ACC112 (cell line): ENCODE measurements around the gene ERICH3.

Source experiments
- H2AFZ ChIP-seq: fragments of 200-600 bp; sonication (generic); one replicate; pipeline ENCODE4 v1.6.0; 2017; ENCODE audit warnings: antibody characterized with exemption, low read length; ENCODE audit not compliant: unreplicated experiment
- H3K27ac ChIP-seq: fragments of 200-600 bp; sonication (generic); 2 replicates; pipeline ENCODE4 v1.5.1; 2014; ENCODE audit warnings: low read depth, mild to moderate bottlenecking, antibody characterized with exemption, low read length, moderate library complexity
- H3K27me3 ChIP-seq: fragments of 200-600 bp; sonication (generic); 2 replicates; pipeline ENCODE4 v1.6.1; 2014; ENCODE audit warnings: mild to moderate bottlenecking, antibody characterized with exemption, low read length, moderate library complexity, mixed read lengths; ENCODE audit not compliant: insufficient read depth
- H3K36me3 ChIP-seq: fragments of 200-600 bp; sonication (generic); 2 replicates; pipeline ENCODE4 v1.6.1; 2016; ENCODE audit warnings: mild to moderate bottlenecking, antibody characterized with exemption, low read length, moderate library complexity, mixed read lengths; ENCODE audit not compliant: insufficient read depth
- H3K4me1 ChIP-seq: fragments of 200-600 bp; sonication (generic); one replicate; pipeline ENCODE4 v1.6.1; 2016; ENCODE audit warnings: low read length, mixed read lengths; ENCODE audit not compliant: insufficient read depth, unreplicated experiment, control insufficient read depth
- H3K4me3 ChIP-seq: fragments of 200-600 bp; sonication (generic); 2 replicates; pipeline ENCODE4 v1.5.1; 2014; ENCODE audit warnings: mild to moderate bottlenecking, low read depth, low read length
- H3K79me2 ChIP-seq: fragments of 200-600 bp; sonication (generic); one replicate; pipeline ENCODE4 v1.6.0; 2016; ENCODE audit warnings: low read length; ENCODE audit not compliant: control insufficient read depth, unreplicated experiment, insufficient read depth

ERICH3 gene

DNA sequence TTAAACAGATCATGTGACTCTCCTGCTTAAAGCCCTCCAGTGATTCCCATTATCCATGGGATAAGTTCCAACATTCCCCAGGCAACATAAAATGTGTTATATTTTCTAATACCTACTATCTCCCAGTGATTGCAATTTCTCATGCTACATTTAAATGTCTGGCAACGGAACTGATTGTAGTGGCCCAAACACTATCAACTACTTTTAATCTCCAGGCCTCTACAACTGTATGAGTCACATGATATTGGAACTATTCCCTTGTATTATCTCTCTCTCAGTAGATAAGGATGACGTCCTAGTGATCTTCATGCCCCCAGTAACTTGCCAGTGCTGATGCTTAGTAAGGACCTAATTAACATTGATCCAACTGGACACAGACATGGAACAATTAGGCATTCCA, 49.9 kb downstream of the ERICH3 start:
- H3K27me3 ChIP-seq: peaks cover 12% of the 10 kb centered on the region; the same call in 1 of the 2 replicates
- no peak overlapping the region for H3K27ac ChIP-seq
- H3K36me3 ChIP-seq: no peaks in the 10 kb centered on the region
- H3K4me1 ChIP-seq: no peaks in the 10 kb centered on the region
- H3K79me2 ChIP-seq: no peaks in the 10 kb centered on the region
- no peak overlapping the region for H3K4me3 ChIP-seq
- H2AFZ ChIP-seq: no peak overlapping the region

DNA sequence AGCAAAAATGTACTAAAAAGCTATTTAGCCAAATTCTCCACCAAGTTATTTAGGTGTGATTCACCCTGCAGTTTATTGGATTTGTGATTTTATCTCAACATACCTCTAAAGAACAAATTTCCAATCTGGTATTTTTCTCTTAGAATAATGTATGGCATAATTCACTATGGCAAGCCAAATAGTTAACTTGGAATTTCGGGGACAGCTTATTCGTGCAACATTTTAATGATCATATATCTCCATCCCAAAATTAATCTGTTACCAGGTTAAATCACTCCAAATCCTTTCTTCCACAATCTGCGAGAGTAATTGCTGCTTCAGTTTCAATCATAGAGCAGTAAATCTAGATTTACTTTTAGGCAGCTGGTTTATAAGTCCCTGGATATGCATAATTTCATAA, 53.4 kb downstream of the ERICH3 start:
- Histone ChIP-seq H3K79me2 (no peaks in the 10 kb centered on the region), H3K4me1 (no peaks in the 10 kb centered on the region), H3K4me3 (no peak overlapping the region), H3K27ac (no peak overlapping the region), H2AFZ (no peak overlapping the region), H3K36me3 (no peaks in the 10 kb centered on the region), H3K27me3 (peaks cover 5% of the 10 kb centered on the region; the same call in 1 of the 2 replicates)

DNA sequence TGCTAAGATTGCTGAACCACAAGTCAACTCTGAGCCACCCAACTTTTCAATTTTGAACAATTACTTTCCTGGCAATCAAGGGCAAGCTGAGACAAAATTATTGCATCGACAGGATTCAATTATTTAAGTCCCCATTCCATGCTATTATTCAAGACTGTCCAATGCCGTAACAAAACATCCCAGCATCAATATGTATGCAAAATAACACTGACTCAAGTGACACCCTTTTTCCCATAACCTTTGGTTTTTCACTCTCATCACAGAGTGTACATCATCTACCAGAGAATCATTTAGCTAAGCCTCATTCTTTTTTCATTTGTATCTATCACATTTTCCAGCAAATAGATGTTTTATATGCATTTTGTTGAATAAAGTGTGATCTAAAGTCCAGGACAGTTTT, 54.6 kb downstream of the ERICH3 start:
- H3K27ac ChIP-seq: no peak overlapping the region
- no peaks in the 10 kb centered on the region for H3K4me1 ChIP-seq
- no peaks in the 10 kb centered on the region for H3K79me2 ChIP-seq
- peaks cover 5% of the 10 kb centered on the region; the same call in 1 of the 2 replicates for H3K27me3 ChIP-seq
- no peaks in the 10 kb centered on the region for H3K36me3 ChIP-seq
- H2AFZ ChIP-seq: no peak overlapping the region
- H3K4me3 ChIP-seq: no peak overlapping the region

DNA sequence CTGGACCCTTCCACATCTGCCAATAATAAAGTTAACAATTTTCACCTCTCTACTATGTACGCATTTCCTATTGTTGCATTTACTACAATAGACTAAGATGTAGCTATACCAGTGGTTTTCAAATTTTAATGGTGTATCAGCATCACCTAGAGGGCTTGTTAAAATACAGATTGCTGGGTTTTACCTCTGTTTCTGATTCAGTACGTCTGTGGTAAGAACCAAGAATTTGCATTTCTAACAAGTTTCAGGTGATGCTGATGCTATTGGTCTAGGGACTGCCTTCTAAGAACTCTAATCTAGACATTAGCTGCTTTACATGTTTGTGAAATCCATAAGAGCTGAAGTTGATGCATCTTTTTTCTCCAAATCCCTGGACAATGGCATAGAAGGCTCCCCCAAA, 59.7 kb downstream of the ERICH3 start:
- no peaks in the 10 kb centered on the region for H3K4me1 ChIP-seq
- H3K27me3 ChIP-seq: no peaks in the 10 kb centered on the region

DNA sequence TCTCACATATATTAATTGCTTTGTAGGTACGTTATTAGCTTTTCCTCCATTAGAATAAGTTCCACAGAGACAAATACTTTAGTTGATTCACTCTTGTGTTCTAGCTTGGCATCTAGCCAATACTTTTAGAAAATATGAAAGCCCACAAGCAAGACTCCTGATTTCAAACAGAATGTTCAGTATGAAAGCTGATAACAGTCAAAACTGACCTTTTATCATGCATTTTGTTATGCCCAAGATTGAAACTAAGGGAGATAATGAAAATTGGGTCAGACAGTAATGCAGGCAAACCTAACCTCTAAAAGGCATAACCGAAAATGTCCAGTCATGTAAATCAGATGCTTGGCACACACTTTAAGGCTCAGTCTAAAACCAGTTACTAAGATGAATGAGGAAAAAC, 61.7 kb downstream of the ERICH3 start:
- Histone ChIP-seq H3K36me3 (no peaks in the 10 kb centered on the region), H3K27ac (no peak overlapping the region), H2AFZ (no peak overlapping the region), H3K79me2 (no peaks in the 10 kb centered on the region), H3K27me3 (no peaks in the 10 kb centered on the region), H3K4me3 (no peak overlapping the region), H3K4me1 (no peaks in the 10 kb centered on the region)

More for the DNA sequence above, 59.7 kb downstream of the ERICH3 start:
- Histone ChIP-seq H3K27ac (no peak overlapping the region), H3K36me3 (no peaks in the 10 kb centered on the region), H3K4me3 (no peak overlapping the region), H3K79me2 (no peaks in the 10 kb centered on the region), H2AFZ (no peak overlapping the region)

DNA sequence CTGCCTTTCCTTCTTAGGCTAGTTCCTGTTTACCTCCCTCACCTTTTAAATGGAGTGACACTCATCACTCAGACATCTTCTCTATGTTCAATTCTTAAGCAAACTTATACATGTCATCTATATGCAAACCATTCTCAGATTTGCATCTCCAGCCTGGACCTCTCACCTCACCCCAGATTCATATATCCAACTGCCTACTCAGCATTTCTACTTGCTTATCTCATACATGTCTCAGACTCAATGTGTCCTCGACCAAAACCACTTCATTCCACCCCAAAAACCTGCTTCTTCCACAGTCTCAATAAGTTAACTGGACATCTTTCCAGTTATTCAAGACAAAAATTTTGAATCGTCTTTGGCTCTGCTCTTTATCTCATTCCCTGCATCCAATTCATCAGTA, 62.6 kb downstream of the ERICH3 start:
- no peaks in the 10 kb centered on the region for H3K36me3 ChIP-seq
- no peak overlapping the region for H3K27ac ChIP-seq
- no peaks in the 10 kb centered on the region for H3K4me1 ChIP-seq
- H3K4me3 ChIP-seq: no peak overlapping the region
- no peak overlapping the region for H2AFZ ChIP-seq
- no peaks in the 10 kb centered on the region for H3K27me3 ChIP-seq
- H3K79me2 ChIP-seq: no peaks in the 10 kb centered on the region

DNA sequence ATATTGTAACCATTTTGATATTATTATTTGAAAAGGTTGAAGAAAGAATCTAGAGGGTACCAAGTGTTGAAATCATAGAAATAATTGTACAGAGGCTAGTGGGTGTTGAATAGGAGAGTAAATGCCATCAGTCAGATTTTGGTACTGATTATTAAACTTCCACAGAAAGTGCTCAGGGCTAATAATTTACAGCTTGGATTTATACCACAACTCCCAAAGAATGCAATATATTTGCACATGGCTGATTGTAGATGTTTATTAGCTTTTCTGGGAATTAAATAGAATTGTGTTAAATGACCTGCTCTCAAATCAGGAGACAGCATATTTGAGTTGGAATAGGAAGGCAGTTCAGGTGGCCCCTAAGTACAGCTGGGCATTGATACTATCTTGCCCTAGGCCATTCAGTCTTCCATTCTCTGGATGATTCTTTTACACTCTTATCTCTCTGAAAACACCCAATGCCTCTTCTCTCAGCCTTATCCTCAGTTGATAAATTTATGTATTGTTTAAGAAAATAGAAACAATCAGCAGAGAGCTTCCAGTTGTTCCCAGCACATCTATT, 63.7 kb downstream of the ERICH3 start:
- no peak overlapping the region for H3K27ac ChIP-seq
- H3K4me1 ChIP-seq: no peaks in the 10 kb centered on the region
- no peaks in the 10 kb centered on the region for H3K79me2 ChIP-seq
- no peak overlapping the region for H2AFZ ChIP-seq
- H3K4me3 ChIP-seq: no peak overlapping the region
- H3K27me3 ChIP-seq: no peaks in the 10 kb centered on the region
- H3K36me3 ChIP-seq: no peaks in the 10 kb centered on the region

DNA sequence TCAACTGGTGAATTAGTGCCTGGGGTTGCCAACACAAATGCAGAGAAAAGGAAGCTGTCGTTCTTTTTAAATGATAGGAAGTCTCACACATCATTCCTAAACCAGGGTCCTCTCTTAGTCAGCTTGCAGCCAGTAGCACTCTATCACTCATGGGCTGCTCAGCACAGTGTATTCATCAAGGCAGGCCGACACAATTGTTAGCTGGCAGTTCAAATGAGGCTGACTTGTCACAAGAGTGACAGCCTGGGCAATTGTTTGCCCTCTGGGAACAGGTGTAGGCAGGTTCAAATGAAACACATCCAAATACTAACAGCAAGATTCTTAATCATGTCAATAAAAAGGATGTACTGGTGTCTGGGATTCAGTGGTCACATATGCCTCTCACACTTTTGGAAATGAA, 76.9 kb downstream of the ERICH3 start:
- Histone ChIP-seq H3K4me1 (no peaks in the 10 kb centered on the region), H2AFZ (no peak overlapping the region), H3K27me3 (peaks cover 7% of the 10 kb centered on the region), H3K27ac (no peak overlapping the region), H3K4me3 (no peak overlapping the region), H3K36me3 (no peaks in the 10 kb centered on the region), H3K79me2 (no peaks in the 10 kb centered on the region)

DNA sequence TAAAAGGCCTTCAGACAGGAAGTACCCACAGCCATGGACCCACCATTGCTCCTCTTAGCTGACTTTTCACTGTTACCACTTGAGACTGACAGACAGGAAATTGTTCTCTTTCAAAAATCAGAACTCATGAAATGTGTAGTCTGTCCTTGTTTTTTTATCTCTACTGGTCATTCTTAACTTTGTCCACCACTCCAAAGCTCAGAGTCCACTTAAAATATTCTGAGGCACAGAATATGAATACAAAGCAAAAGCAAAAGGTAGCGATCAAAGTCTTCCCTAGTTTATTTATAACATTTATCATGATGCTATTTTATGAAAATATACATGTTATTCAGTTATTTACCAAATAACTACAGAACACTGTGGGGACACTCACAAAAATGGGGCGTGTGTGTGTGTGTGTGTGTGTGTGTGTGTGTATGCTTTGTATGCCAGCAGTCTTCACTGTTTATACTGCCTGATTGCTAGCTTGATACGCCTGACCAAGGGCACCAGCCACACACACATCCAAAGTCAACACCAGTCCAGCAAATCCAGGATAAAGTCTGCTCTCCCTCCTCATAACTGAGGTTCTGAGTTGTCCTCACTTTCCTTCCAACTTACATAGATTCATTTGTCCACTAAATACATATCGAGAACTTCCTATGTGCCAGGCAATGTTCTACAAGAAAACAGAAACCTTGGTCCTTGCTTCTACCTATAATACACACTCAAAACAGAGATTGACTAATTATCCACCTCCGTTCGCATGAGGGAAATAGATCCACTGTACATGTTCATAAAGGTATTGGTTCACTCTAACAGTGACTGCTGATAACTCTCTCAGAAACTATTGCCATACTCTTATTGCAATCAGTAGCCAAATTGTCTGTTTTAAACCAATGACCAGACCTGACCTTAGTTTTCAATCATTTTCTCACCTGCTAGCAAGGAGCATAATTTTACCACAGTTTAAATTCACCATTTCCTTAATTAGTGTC, 79.4 kb downstream of the ERICH3 start:
- H3K4me3 ChIP-seq: no peak overlapping the region
- no peaks in the 10 kb centered on the region for H3K79me2 ChIP-seq
- no peak overlapping the region for H2AFZ ChIP-seq
- H3K36me3 ChIP-seq: no peaks in the 10 kb centered on the region
- no peak overlapping the region for H3K27ac ChIP-seq
- H3K4me1 ChIP-seq: no peaks in the 10 kb centered on the region
- no peaks in the 10 kb centered on the region for H3K27me3 ChIP-seq

DNA sequence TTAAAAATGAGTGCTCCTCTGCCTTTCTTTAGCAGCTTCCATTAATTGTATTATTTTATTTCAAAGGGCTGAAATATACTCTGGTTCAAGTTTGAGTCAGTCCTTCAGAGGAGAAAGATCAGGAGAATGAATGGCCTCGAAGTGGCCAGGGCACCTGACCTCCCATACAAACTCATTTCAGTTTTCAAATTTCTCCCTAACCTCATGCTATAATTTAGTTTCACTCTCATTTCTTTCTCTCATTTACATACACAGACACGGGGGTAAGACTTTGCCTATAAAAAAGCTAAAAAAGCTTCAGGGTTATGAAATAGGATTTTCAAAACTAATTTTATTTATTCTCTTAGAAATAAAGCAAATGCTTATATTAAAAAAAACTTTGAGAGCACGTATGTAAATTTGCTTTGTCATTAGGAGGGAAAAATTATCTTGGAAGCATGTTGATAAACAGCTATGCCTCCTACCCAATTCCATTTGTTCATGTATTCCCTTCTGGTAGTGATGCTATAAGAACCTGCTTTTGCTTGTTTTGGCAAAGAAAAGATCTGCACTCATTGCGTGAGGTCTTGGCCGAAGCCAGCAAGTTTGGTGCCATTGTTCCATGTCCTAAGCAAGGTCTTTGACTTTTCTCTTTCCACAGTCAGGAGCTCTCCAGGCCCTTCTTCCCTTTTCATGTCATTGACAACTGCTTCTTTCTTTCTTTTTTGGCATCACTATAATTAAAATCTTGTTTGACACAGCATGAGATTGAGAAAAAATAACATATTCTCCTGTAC, 80.8 kb downstream of the ERICH3 start:
- Histone ChIP-seq H3K79me2 (no peaks in the 10 kb centered on the region), H3K27me3 (no peaks in the 10 kb centered on the region), H3K27ac (no peak overlapping the region), H2AFZ (no peak overlapping the region), H3K4me3 (no peak overlapping the region), H3K36me3 (no peaks in the 10 kb centered on the region), H3K4me1 (no peaks in the 10 kb centered on the region)
